HK-2 (cell line): ENCODE data around the gene CKLF.
A peak's percentile ranks its signal among the peaks of the same experiment; 100 is the strongest.
"Not testable (repeated sequence)": the region's sequence is repeated elsewhere in the genome, so short reads cannot be mapped to it uniquely, and the experiment has no call there.

ENCODE experiments used
- DNase-seq: peaks from one replicate; pipeline ENCODE4 v3.0.0-alpha.2; 2018; ENCODE audit not compliant: unreplicated experiment

CKLF gene

DNA sequence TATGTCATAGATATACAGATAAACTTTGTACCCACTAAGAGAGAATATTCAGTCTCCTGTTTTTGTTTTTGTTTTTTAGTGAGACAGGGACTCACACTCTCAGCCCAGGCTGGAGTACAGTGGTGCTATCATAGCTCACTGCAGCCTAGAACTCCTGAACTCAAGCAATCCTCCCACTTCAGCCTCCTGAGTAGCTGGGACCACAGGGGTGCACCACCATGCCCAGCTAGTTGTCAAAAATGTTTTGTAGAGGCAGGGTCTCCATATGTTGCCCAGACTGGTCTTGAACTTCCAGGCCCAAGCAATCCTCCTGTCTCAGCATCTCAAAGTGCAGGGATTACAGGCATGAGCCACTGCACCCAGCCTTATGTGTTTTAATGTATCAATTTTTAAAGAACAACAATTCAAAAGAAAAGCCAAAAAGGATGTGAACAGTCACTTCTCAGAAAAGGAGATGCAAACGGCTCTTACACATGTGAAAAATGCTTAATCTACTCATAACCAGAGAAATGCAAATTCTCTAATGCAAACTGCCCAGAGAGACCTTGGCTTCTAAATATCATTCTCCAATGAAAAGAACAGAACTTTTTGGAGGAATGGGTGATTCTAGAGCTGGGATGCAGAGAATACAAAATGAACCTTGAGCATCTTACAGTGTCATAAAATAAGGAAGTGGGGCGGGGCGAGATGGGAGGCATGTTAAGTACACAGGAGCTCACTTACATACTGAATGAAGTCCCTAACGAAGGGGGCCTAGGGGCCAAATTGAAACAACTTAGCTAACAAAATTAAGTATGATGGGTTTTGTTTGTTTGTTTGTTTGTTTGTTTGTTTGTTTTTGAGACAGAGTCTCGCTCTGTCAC, 44.8 kb downstream of the CKLF start:
- DNase-seq: no peak

DNA sequence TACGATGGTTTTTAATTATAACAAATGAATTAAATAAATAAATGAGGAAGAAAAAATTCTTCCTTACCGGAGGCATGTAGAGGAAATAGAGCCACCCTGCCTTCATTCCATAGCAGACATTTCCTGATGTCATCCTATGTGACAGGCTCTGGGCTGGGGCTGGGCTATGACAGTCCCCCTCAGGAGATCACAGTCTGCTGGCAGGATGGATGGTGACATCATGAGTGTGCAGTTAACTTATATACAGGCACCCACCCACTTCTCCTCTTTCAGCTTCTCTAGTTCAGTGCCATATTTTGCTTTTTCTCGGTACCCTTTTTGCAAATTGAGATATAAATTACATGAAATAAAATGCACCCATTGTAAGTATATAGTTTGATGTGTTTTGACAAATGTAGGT, 45.7 kb downstream of the CKLF start:
- DNase-seq: no peak

DNA sequence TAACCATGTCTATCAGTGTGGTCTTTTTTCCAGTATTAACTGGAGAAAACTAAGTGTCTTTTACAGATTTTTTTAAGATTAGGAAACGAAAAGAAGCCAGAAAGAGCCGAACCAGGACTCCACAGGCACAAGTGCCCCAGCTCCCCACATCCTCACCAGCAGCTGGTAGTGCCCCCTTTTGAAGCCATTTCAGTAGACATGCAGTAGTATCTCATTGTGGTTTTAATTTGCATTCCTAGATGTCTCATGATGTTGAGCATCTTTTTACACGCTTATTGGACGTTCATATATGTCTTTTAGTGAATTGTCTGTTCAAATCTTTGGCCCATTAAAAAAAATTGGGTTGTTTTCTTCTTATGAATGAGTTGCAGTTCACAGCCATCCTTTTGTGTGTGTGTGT, 47.4 kb downstream of the CKLF start:
- DNase-seq: no peak

DNA sequence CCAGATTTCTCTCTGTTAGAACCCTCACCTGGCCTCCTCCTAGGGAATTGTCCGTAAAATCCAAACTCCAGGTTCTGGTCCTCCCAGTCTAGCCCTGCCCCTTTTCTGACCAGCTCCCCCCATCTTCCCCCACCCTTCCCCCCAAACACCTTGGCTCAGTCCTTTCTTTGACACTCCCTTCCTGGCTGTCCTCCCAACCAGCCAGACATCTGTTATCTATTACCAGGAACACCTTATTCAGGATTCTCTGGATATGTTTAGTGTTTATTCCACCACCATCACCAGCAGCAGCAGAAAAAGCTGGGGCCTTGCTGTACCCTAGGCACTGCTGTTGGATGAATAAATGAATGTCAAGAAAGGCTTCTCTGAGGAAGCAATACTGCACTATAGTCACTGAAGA, 48.1 kb downstream of the CKLF start:
- DNase-seq: no peak

DNA sequence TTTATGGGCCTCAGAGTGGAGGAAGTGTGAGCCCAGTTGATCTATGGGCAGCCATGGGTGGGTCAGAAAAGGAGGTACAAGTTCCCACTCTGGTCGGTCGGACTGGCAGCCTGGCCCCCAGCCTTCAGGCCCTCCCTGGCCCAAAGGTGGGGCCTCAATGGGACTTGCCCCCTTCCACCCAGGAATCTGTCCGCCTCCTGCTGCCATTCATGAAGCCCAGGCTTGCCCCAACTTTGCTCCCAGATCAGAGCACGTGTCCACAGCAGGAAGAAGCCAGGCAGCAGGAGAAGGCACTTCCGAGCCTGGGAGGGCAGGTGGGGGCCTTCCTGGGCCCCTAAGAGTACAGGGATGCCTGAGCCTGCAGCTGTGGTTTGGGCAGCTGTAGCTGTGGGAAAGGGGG, 49.1 kb downstream of the CKLF start:
- no peak for DNase-seq

DNA sequence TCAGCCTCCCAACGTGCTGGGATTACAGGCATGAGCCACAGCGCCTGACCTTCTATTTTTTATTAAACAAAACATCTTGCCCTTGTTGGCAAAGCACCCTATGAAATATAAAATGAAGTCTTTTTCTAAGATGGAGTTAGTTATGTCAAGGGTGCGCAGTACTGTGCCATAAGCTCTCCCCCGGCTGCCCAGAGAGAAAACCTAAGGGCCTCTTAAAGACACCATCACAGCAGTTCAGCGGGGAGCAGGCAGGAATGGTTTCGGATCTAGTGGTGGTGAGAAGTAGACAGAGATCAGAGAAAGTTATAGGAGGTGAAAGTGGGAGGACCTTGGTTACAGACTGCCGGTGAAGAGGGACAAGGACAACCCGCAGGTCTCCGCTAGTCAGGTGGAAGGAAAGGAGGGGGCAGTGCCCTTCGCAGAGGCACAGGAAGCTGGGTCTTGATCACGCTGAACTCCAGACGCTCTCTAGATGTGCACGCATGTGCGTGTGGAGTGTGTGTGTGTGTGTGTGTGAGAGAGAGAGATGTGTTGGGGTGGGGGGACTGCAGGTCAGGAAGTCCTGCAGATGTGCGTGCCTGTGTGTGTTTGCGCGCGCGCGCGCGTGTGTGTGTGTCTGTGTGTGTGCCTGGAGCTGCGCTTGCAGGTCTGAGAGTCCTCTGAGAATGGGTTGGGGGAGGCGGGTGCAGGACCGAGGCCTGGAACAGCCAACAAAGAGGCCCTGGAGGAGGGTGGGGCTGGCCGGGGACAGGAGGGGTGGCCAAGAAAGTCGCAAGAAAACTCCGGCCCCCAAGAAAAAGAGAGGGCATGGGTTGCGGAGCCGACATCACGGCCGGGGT, 51.4 kb downstream of the CKLF start:
- DNase-seq: no peak

DNA sequence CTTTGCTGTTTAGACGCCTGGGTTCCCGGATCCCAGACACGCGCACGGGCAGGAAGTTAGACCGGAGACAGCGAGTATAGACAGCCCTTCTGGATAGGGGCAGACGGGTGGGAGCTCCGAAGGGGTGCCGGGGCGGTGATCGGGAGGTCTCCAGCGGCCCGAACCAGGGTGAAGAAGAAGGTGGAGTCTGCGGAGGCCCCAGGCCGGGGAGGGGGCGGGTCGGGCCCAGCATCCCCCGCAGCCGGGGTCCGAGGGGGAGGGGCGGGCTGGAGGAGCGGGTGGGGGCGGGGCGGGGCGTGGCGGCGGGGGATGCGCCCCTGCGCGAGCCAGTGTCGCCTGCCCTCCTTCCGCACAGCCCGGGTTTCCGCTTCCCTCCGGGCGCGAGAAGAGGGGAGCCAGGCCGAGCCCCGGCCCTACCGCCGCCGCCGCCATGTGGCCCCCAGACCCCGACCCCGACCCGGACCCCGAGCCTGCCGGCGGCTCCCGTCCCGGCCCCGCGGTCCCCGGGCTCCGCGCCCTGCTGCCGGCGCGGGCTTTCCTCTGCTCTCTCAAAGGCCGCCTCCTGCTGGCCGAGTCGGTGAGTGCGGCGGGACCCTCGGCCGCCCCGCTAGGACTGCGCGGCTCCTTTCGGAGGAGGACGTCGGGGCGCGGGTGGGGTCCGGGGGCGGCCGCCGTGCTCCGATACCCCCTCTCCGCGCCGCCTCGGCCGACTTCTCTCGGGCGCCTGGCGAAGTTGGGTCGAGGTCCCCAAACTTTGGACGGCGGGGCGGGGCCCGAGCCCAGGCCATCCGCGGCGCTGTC, 52.2 kb downstream of the CKLF start, which contains the start of gene CMTM3:
Gene CMTM3 (plus strand): TSS at position 329 of the 801 bp plus-strand sequence. CDS start 102 bp downstream, at position 431.
- DNase-seq: peak; percentile 76

DNA sequence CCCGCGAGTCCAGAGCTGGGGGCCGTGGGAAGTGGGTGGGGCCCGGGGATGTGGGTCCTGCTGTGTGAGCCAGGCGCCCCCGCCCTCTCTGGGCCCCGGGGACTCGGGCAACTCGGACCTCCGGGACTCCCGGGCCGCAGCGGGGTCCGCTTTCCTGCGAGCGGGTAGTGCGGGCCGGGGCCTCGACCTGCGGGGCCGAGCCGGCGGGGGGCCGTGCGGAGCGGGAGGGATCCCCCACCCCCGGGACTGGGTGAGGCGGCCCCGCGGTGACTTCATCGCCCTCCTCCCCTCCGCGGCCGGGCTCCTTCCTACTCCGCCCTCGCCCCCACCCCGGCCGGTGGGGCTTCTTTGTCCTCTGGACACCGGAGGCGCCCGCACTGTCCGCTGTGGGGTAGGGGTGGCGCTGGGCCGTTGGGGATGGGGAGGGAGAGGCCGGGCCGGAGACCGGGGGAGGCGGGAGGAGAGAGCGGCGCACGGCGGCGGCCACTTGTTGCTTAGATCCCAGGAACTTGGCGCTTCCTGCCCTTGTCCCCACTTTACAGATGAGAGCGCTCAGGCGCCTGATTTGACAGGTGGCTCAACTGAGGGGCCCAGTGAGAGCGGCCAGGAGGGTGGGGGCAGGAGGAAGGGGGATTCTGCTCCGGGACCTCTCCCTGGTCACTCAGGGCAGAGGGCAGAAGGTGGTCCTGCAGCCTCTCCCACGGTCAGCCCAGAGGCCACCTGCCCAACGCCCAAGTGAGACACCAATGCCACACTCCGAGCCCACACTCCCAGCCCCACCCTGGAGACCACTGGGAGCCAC, 53.0 kb downstream of the CKLF start:
- DNase-seq: peak; percentile 76

DNA sequence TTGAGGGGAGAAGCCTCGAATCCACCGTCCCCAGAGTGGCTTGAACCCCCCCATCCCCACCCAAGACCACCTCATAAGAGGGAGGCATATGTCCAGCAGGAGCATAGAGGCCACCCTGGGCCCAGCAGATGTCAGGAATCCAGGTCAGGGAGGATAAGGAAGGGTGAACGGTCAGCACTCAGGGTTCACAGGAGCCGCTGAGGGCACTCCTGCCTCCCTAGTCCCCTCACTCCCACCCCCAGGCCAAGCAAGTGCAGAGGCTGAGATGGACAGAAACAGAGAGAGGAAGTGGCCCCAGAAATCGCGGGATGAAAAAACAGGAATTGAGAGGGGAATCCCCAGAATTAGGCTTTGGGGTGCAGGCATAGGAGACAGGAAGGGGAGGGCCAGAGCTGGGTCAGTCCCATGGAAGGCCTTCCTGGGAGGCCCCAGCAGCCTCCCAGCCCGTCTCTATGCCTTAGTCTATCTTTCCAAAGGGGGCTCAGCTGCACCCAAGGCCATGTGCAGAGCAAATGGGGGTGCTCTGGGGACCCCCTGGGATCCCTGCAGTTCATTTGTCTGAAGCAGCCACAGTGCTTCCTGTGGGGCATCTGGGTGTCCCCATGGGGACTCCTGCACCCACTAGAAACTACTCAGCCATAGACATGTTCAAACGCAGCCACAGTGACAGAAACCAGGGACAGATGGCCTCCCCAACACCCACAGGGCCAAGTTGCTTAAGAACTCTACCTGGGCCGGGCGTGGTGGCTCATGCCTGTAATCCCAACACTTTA, 53.8 kb downstream of the CKLF start:
- DNase-seq: no peak

DNA sequence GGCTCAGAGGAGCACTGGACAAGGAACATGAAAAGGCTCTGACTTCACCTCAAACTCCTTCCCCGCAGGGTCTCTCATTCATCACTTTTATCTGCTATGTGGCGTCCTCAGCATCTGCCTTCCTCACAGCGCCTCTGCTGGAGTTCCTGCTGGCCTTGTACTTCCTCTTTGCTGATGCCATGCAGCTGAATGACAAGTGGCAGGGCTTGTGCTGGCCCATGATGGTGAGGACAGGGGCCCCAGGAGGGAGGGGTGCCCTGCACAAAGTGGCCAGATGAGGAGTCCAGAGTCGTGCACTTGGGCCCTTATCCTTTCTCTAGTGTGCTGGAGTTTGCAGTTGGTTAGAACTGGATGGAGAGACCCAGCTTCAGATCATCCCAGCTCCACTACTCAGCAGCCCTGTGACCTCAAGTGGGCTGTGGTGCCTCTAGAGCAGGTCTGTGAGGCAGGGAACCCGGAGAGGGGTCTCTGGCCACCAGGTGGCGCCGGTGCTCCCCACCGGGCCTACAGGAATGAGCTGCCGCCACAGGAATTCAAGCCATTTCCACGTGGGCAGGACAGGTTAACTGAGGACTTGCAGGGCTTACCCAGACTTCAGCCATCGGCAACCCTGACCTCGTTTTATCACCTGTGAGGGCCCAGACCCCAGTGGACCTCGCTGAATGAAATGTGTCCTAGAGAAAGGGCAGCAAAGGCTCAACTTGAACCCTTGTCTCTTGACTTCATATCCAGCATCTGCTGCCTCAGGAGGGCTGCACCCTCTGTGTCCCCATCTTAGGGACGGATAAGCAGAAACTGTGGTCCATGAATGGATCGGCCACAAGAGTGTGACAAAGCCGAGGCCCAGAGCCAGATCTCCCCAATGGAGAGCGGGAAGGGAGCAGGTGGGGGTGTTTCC, 56.1 kb downstream of the CKLF start:
- peak; percentile 97 for DNase-seq

DNA sequence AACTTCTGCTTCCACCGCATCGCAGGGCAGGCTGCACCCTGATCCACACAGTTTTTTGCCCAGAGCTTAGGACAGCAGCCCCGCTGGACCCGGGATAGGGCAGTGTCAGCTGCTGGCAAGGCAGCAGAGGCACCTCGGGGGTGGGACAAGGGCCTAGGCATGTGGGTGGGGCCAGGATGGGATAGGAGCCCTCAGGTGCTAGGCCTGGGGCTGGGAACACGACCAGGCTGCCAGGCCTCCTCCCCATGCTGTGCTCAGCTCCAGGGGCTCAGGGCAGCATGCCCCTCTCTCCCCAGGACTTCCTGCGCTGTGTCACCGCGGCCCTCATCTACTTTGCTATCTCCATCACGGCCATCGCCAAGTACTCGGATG, 56.7 kb downstream of the CKLF start:
- no peak for DNase-seq

DNA sequence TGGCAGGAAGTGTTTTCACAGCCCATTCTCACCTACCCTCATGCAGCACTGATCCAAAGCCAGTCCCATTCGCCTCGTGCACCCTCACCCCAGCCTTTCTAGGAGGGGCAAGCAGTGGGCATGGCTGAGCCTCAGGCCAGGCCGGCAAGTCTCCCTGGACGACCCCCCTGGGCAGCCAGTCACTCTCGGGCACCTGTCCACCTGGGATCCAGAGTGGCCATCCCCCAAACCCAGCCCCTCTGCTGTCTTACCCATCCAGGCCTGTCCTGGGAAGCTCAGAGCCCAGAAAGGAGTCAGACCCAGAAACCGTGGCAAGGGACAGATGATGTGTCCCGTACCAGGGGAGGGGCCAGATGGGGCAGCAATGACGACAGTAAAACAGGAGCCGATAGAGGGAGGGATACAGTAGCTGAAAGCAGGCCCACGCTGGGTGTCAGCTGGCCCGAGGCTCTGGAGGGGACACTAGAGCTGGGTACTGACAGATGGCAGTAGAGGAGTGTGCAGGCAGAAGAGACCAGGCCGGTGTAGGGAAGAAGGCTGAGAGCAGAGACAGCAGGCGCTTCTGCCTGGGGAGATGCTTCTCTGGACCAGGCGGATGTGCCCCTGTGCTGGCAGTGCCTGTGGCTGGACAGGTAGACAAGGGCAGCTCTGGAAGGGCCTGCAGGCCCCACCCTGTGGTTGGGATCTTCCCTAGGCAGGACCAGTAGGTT, 57.9 kb downstream of the CKLF start:
- no peak for DNase-seq

DNA sequence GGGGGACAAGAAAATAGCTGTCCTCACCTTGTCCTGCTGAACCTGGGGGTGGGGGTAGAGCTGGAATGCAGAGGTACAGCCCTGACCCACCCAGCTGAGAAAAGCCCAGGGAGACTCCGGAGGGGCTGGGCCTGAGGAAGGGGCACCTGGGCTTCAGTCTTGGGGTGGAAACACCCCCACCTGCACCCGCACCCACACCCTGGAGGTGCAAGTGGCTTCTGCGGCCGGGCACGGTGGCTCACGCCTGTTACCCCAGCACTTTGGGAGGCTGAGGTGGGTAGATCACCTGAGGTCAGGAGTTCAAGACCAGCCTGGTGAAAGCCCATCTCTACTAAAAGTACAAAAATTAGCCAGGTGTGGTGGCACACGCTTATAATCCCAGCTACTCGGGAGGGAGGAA, 59.5 kb downstream of the CKLF start:
- DNase-seq: not testable (repeated sequence)

DNA sequence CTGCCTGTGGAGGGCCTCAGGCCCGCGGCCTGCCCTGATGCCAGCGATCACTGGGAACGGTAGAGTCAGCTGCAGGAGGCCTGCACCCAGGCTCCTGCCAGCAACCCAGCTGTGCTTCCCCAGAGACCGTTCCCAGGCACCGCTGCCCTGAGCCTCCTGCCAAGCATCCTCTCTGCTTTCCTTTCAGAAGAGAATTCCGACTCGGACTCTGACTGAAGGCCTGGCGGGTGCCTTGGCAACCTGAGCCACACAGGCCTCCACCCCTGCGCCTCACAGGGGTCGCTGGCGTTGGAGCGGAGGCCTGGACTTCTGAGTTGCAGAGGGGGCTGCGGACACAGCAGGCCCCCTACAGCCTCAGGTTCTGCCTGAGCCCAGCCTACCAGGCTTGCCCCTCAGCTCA, 60.0 kb downstream of the CKLF start:
- no peak for DNase-seq

DNA sequence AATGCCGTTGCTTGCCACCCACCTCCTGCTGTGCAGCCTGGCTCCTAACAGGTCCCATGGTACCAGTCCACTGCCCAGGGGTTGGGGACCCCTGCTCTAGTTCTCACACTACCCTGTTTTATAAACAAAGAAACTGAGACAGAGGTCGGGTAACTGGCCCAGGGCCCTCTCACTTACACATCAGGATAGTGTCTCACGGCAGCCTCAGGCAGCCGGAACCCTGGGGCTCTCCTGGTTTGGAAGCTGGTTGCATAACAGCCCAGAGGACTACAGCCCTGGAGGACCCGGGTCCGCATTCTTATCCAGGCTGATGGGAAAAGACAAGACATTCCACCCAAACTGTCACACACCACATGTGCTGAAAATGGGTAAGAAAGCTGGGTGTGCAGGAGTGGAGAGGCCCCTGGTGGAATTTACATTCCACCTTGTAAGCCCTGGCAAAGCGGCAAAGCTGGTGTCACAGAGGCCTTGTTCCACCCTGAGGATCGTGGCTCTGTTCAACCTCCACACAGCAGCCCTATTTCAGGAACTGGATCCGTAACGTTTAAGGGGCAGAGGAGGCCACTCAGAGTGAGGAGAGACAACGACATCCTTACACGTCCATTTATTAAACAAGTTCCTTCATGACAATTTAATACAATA, 61.9 kb downstream of the CKLF start:
- no peak for DNase-seq
